Stimulated activated naive CD4-positive, alpha-beta T cell treated with Interleukin-2 at 50 U/mL for 16 hours (primary cell): ENCODE data around the gene SH3BP2.

Experiments
- DNase-seq: peaks from one replicate; lab custom pipeline; 2025; lab: John Stamatoyannopoulos, UW

The SH3BP2 gene

DNA sequence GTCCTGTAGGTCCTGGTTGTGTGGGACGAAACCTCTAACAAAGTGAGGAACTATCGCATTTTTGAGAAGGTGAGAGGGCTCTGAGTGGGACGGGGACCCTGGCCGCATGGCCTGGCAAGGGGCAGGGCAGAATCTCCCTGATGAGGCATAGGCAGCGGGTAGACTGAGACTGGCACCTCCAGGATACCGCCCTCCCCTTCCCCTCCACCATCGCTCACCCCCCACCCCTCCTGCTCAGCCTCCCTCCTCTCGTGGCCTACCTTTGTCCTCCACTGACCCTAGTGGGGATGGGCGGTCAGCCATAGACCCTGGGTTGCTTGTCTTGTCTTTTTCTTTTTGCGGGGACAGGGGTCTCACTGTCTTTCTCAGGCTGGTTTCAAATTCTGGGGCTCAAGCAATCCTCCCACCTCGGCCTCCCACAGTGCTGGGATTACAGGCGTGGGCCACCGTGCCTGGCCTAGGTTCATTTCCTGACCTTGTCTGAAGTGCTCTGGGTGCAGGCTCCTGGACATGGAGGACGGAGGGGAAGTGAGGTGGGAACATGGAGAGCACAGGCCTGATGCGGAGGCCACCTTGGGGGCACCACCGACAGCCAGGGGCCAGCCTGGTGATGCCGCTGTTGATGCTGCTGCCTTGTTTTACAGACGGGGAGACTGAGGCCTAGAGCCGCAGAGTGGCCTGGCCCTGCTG lies 40.2 kb downstream of the SH3BP2 start:
- DNase-seq, result no peak

- DNase-seq, result no peak
Measured at GRCh38 chr4:2833671-2834000, 40.8 kb downstream of the SH3BP2 start.

- DNase-seq, result no peak
Measured at GRCh38 chr4:2834001-2834921, 41.4 kb downstream of the SH3BP2 start.

DNA sequence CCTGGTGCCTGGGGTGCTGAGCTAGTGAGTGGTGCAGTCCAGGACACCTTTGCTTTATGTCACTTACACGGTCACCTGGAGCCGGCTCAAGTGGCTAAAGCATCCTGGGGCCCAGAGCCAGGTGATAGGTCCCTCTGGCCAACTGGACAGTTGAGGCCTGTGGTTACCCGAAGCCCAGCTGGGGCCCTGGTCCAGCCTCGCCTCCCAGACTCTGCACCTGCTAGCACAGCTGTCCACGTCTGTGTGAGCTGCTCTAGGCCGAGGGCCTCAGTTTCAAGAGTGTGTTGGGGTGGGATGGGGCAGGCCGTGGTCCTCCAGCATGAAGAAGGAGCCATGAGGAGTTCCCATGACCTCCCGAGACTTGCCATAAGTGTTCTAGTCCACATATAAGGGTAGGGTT lies 43.1 kb downstream of the SH3BP2 start:
- DNase-seq, result no peak

GRCh38 chr4:2836391-2836859 lies 43.5 kb downstream of the SH3BP2 start:
- DNase-seq, result no peak

DNA sequence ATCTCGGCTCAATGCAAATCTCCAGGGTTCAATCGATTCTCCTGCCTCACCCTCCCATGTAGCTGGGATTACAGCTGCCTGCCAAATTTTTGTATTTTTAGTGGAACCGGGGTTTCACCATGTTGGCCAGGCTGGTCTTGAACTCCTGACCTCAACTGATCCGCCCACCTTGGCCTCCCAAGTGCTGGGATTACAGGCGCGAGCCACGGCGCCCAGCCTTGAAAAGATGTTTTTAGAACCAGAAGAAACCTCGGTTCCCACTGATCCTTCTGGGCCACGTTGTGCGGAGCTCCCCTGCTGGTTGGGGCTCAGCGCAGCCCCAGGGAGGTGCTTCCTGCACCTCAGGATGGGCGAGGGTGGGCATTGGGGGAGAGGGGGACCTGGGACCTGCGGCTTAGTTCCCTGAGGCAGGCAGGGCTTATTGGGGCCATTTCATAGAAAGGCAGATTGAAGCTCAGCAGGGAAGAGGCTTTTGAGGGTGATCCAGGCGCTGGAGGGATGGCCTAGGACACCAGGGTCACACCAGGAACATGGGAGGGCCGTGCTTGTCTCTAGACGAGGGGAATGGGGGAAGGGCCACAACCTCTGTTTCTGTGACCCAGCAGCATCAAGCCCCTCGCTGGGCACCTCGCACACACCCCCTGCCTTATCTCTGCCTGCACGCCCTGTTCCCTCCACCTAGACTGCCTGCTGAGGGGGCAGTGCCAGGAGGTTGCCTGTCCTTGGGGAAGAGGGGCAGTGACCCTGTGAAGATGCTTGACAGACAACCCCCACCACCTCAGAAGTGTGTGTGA lies 44.4 kb downstream of the SH3BP2 start:
- no peak for DNase-seq

GRCh38 chr4:2837904-2838496 lies 45.1 kb downstream of the SH3BP2 start:
- peak; percentile 58 for DNase-seq

DNA sequence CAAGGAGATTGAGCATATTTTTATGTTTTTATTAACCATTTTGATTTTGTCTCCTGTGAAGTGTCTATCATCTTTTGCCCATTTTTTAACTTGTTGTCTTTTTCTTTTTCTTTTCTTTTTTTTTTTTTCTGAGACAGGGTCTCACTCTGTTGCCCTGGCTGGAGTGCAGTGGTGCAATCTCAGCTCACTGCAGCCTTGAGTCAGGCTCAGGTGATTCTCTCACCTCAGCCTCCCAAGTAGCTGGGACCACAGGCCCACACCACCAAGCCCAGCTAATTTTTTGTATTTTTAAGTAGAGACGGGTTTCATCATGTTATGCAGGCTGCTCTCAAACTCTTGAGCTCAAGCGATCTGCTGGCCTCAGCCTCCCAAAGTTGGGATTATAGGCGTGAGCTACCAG lies 46.2 kb downstream of the SH3BP2 start:
- no peak for DNase-seq

DNA sequence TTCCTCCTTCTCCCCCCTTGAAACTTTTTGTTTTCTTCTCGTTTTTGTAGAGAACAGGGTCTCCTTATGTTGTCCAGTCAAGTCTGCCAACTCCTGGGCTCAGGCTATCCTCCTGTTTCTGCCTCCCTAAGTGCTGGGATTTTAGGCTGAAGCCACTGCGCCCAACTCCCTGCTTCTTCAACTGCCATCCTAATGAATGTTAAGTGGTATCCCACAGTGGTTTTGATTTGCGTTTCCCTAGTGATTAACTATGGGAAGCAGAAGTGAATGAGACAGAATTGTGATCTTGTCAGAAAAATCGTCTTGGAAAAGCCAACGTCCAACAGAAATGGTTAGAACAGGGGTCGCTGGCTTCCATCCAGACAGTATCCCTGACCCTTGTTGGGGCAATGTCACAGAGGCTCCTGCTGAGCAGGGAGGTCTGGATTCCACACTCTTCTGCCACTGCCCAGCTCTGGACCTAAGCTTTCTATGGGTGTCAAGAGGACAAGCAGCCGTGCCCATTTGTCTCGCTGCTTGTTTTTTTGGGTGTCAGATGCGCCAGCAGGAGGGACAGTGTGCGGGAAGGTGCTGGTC lies 49.9 kb downstream of the SH3BP2 start:
- DNase-seq, result no peak

GRCh38 chr4:2843263-2843940 lies 50.5 kb downstream of the SH3BP2 start, which contains the start of gene ADD1:
Gene ADD1, plus strand, starts transcription at chr4:2843844. Its CDS starts 32,072 bp downstream, at chr4:2875916.
- DNase-seq, result peak; percentile 86

GRCh38 chr4:2843941-2844584 lies 51.2 kb downstream of the SH3BP2 start:
- DNase-seq, result no peak

DNA sequence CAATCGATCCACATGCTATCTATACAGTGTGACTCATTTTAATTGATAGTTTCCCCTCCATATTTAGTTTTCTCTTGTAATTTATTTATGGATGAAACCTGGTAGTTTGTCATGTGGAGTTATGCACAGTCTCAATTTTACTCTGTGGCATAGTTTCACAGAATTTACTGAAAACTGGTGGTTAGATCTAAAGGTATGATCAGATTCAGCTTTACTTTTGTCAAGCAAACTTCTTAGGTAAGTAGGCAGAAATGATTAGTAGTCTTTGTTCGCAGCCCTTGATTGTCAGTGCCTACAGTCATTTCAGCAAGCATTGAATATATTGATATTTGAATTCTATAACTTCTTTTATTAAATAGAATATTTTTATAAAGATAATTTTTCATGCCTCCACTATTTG lies 53.3 kb downstream of the SH3BP2 start:
- DNase-seq, result no peak

DNA sequence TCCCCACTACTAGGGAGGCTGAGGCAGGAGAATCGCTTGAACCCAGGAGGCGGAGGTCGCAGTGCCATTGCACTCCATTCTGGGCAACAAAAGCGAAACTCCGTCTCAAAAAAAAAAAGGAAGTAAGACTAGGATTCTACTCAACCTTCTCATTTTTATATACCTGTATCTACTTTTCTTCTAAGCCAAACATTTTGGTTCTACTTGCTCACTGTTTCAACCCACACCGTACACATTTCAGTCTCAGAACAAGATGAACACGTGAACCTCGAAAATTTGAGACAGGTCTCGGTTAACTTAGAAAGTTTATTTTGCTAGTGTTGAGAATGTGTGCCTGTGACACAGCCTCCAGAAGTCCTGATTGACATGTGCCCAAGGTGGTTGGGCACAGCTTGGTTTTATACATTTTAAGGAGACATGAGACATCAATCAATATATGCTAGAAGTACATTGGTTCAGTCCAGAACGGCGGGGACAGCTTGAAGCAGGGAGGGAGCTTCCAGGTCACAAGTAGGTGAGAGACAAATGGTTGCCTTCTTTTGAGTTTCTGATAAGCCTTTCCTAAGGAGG lies 54.5 kb downstream of the SH3BP2 start:
- DNase-seq, result no peak

DNA sequence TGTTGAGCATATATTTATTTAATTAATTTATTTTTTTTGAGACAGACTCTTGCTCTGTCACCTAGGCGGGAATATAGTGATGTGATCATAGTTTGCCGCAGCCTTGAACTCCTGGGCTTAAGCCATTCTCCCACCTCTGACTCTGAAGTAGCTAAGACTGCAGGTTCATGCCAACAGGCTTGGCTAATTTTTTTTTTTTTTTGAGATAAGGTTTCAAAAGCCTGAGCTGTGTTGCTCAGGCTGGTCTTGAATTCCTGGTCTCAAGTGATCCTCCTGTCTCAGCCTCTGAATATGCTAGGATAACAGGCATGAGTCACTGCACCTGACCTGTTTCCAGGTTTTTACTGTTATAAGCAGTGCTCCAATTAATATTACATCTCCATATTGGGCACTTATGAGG lies 55.6 kb downstream of the SH3BP2 start:
- DNase-seq, result no peak

DNA sequence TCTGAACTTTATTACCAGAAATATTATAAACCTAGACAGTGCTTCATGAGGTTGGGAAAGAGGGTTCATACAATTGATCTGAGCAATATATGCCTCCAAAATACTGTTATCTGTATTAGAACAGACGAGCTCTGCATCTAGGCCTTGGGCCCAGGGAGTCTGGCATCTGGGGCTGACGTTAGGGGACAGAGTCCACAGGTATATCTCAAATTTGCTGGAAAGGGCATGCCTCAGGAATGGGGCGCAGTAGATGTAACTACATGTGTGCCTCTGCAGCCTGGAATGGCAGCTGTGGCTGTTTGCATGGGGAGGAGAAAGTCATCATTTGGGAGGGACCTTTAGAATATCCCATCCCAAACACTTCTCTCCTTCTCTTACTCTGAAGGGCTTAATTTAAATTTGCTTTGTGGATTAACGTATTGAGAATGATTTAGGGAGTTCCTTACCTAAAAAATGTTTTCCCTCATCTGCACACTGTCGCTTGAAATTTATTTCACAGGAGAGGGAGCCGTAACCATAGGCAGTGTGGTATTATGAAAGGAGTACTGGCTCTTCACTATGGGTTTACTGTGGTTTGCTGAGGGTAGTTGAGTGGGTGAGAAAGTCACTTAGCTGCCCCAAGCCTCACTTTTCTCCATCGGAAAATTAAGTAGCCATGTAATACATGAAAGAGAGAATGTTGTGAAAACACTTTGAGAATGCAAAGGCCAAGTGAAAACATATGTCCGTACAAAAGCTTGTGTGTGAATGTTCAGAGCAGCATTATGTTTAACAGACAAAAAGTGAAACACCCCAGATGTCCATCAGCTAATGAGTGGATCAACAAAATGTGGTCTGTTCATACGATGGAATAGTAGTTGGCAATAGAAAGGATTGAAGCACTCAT lies 56.6 kb downstream of the SH3BP2 start:
- DNase-seq, result no peak

DNA sequence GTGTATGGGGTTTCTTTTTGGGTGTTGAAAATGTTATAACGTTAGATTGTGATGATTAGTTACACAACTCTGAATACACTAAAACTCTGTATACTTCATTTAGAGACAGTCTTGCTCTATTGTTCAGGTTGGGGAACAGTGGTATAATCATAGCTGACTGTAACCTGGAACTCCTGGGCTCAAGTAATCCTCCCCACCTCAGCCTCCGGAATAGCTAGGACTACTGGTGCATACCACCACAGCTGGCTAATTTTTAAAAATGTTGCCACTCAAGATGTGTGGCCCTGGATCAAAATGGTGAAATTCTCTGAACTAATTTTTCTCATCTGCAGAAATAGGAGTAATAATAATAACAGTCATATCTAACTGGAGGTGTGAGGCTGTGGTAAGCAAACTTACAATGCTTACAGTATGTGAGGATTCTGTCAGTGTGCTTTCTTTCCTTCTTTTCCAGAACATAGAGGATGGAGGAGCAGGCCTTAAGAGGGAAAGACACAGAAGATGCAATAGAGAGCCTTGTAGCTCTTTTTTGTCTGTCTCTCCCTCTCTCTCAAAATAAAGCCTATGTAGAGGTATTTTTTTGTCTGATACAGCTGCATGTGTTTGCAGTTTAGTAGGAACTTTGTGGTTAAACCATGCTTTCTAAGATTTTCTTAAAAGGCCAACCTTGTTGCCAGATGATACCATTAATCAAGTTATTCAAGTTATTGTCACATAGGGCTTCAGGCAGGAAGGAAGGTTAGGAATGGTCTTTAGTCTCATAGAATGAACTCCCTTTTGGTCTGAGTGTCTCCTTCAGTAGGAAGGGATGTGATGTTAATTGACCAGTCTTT lies 58.3 kb downstream of the SH3BP2 start:
- DNase-seq, result no peak

DNA sequence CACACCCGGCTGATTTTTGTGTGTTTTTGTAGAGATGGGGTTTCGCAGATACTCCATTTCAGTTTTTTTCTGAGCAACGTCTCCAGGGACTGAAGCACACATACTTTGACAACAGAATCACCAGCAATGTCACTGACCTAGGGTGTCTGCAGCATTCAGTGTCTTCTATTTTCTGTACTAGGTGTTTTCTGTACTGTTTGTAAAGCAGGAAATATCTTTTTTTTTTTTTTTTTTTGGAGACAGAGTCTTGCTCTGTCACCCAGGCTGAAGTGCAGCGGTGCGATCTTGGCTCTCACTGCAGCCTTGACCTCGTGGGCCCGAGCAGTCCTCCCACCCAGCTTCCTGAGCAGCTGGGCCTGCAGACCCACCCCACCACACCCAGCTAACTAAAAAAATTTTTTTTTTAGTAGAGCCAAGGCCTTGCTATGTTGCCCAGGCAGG lies 59.6 kb downstream of the SH3BP2 start:
- DNase-seq, result no peak

GRCh38 chr4:2855584-2855983 lies 62.7 kb downstream of the SH3BP2 start:
- no peak for DNase-seq
